ENCODE data around the gene RNF145. TPM values are rescaled to one million over a fixed set of nuclear protein-coding genes. Genes with fewer than 3 reads are reported as not detected.

Gene RNF145
- total RNA-seq, 1 donor from 2014 or later, result 46.7 TPM

GRCh38 chr5:159198063-159199036 lies 11.0 kb downstream of the RNF145 start:
- no peak overlapping the region for H3K4me3 ChIP-seq (ENCODE audit: low read depth, low read length)
- no peaks in the 10 kb centered on the region for H3K36me3 ChIP-seq (ENCODE audit: control insufficient read depth, insufficient read depth, low read length)
- DNase-seq (ENCODE audit: low read depth), result no peak
- H3K27me3 ChIP-seq (ENCODE audit: control insufficient read depth, insufficient read depth, low read length), result no peaks in the 10 kb centered on the region
- TF ChIP-seq, protein P1, sequence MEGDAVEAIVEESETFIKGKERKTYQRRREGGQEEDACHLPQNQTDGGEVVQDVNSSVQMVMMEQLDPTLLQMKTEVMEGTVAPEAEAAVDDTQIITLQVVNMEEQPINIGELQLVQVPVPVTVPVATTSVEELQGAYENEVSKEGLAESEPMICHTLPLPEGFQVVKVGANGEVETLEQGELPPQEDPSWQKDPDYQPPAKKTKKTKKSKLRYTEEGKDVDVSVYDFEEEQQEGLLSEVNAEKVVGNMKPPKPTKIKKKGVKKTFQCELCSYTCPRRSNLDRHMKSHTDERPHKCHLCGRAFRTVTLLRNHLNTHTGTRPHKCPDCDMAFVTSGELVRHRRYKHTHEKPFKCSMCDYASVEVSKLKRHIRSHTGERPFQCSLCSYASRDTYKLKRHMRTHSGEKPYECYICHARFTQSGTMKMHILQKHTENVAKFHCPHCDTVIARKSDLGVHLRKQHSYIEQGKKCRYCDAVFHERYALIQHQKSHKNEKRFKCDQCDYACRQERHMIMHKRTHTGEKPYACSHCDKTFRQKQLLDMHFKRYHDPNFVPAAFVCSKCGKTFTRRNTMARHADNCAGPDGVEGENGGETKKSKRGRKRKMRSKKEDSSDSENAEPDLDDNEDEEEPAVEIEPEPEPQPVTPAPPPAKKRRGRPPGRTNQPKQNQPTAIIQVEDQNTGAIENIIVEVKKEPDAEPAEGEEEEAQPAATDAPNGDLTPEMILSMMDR (IDR thresholded peaks at IDR 0.05; ENCODE audit: insufficient read depth, low read length, poor library complexity, severe bottlenecking), result no peak

GRCh38 chr5:159195775-159196174 lies 13.6 kb downstream of the RNF145 start:
- DNase-seq (ENCODE audit: low read depth), result no peak
- Histone ChIP-seq H3K4me3 (ENCODE audit: low read depth, low read length) (no peak overlapping the region), H3K27me3 (ENCODE audit: control insufficient read depth, insufficient read depth, low read length) (no peaks in the 10 kb centered on the region), H3K36me3 (ENCODE audit: control insufficient read depth, insufficient read depth, low read length) (peaks cover 2% of the 10 kb centered on the region)
- TF ChIP-seq, protein P1 (IDR thresholded peaks at IDR 0.05; ENCODE audit: insufficient read depth, low read length, poor library complexity, severe bottlenecking), result no peak

- Histone ChIP-seq H3K4me3 (ENCODE audit: low read depth, low read length) (no peak overlapping the region), H3K27me3 (ENCODE audit: control insufficient read depth, insufficient read depth, low read length) (no peaks in the 10 kb centered on the region), H3K36me3 (ENCODE audit: control insufficient read depth, insufficient read depth, low read length) (peaks cover 2% of the 10 kb centered on the region)
- no peak for DNase-seq (ENCODE audit: low read depth)
- TF ChIP-seq, protein P1 (IDR thresholded peaks at IDR 0.05; ENCODE audit: insufficient read depth, low read length, poor library complexity, severe bottlenecking), result no peak
These were observed 19.2 kb downstream of the RNF145 start for GRCh38 chr5:159190170-159190569.

GRCh38 chr5:159189310-159189709 lies 20.0 kb downstream of the RNF145 start:
- TF ChIP-seq, protein P1 (IDR thresholded peaks at IDR 0.05; ENCODE audit: insufficient read depth, low read length, poor library complexity, severe bottlenecking), result no peak
- Histone ChIP-seq H3K36me3 (ENCODE audit: control insufficient read depth, insufficient read depth, low read length) (peaks cover 2% of the 10 kb centered on the region), H3K4me3 (ENCODE audit: low read depth, low read length) (no peak overlapping the region), H3K27me3 (ENCODE audit: control insufficient read depth, insufficient read depth, low read length) (no peaks in the 10 kb centered on the region)
- no peak for DNase-seq (ENCODE audit: low read depth)

DNA sequence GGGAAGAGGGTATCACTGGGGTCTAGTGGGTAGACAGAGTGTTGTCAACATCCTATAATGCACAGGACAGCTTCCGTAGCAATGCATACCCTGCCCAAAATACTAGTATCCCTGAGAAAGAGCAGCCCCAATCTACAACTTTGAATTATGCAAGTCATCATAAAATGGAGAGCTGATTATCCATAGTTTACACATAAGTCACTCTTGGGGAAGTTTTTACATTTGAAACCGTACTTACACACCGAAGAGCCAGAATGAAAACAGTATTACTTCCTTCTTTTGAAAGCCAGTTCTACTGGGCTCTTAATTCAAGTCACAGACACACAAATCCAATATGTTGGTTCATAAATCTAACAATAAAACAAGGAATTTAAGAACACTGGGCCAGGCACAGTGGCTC lies 21.6 kb downstream of the RNF145 start:
- TF ChIP-seq, protein P1 (IDR thresholded peaks at IDR 0.05; ENCODE audit: insufficient read depth, low read length, poor library complexity, severe bottlenecking), result no peak
- Histone ChIP-seq H3K27me3 (ENCODE audit: control insufficient read depth, insufficient read depth, low read length) (no peaks in the 10 kb centered on the region), H3K36me3 (ENCODE audit: control insufficient read depth, insufficient read depth, low read length) (no peaks in the 10 kb centered on the region), H3K4me3 (ENCODE audit: low read depth, low read length) (no peak overlapping the region)
- DNase-seq (ENCODE audit: low read depth), result no peak
